Neuronal stem cell (in vitro differentiated cells): ENCODE data around the gene CASP10.

Experiments
- DNase-seq: peaks from one replicate; pipeline ENCODE4 v3.0.0-alpha.2; 2013; ENCODE audit warnings: low spot score
- H2AFZ ChIP-seq: one replicate; pipeline ENCODE4 v1.6.1; 2013; ENCODE audit warnings: mild to moderate bottlenecking, low read length, inconsistent platforms
- H2AK5ac ChIP-seq: 2 replicates; pipeline ENCODE4 v1.6.1; 2013; ENCODE audit warnings: low read depth, mild to moderate bottlenecking, inconsistent platforms, low read length, moderate library complexity, mixed read lengths
- H2BK120ac ChIP-seq: 2 replicates; pipeline ENCODE4 v1.6.1; 2013; ENCODE audit warnings: low read depth, mild to moderate bottlenecking, inconsistent platforms, low read length, moderate library complexity, mixed read lengths
- H2BK12ac ChIP-seq: one replicate; pipeline ENCODE4 v1.6.1; 2013; ENCODE audit warnings: low read length, inconsistent platforms
- H2BK15ac ChIP-seq: 2 replicates; pipeline ENCODE4 v1.6.1; 2013; ENCODE audit warnings: mild to moderate bottlenecking, low read length, inconsistent platforms, mixed read lengths
- H2BK5ac ChIP-seq: one replicate; pipeline ENCODE4 v1.6.1; 2013; ENCODE audit warnings: inconsistent platforms, mild to moderate bottlenecking, low read length, moderate library complexity
- H3K14ac ChIP-seq: one replicate; pipeline ENCODE4 v1.6.1; 2013; ENCODE audit warnings: low read length, inconsistent platforms
- H3K18ac ChIP-seq: 2 replicates; pipeline ENCODE4 v1.6.1; 2013; ENCODE audit warnings: low read length, inconsistent platforms
- H3K23ac ChIP-seq: 2 replicates; pipeline ENCODE4 v1.6.1; 2013; ENCODE audit warnings: low read depth, mild to moderate bottlenecking, mixed read lengths, low read length, inconsistent platforms; ENCODE audit not compliant: poor library complexity
- H3K27ac ChIP-seq: replicated peaks from 3 replicates; pipeline ENCODE4 v1.5.1; 2013; ENCODE audit warnings: low read length, inconsistent platforms
- H3K27me3 ChIP-seq, 3 experiments: 2 replicates each; pipeline ENCODE4 v1.6.1; 2013; ENCODE audit warnings: low read length in 3 of 3, mild to moderate bottlenecking in 2 of 3, inconsistent platforms in 1 of 3, low read depth in 1 of 3, mixed read lengths in 1 of 3, moderate library complexity in 1 of 3; ENCODE audit not compliant: control insufficient read depth in 3 of 3, insufficient read depth in 3 of 3
- H3K36me3 ChIP-seq, 2 donors: replicated peaks in 1 of 2; 2 replicates each; pipeline ENCODE4 v1.6.1; 2013; ENCODE audit warnings: low read length in 2 of 2; ENCODE audit not compliant: control insufficient read depth in 2 of 2, insufficient read depth in 2 of 2
- H3K4ac ChIP-seq: 2 replicates; pipeline ENCODE4 v1.6.1; 2013; ENCODE audit warnings: inconsistent platforms, mild to moderate bottlenecking, low read length, moderate library complexity
- H3K4me1 ChIP-seq, 2 donors: 1 replicate in 1 of 2; 2 replicates in 1 of 2; pipeline ENCODE4 v1.6.1; 2013; ENCODE audit warnings: low read length in 2 of 2, low read depth in 1 of 2; ENCODE audit not compliant: control insufficient read depth in 2 of 2, insufficient read depth in 1 of 2
- H3K4me2 ChIP-seq: one replicate; pipeline ENCODE4 v1.6.1; 2013; ENCODE audit warnings: mild to moderate bottlenecking, low read length, inconsistent platforms; ENCODE audit not compliant: insufficient read depth, poor library complexity, severe bottlenecking
- H3K4me3 ChIP-seq, 2 donors: 2 replicates each; pipeline ENCODE4 v1.5.1; 2013; ENCODE audit warnings: low read length in 2 of 2, mild to moderate bottlenecking in 2 of 2, inconsistent platforms in 1 of 2, moderate library complexity in 1 of 2
- H3K79me1 ChIP-seq: one replicate; pipeline ENCODE4 v1.6.1; 2013; ENCODE audit warnings: low read depth, mild to moderate bottlenecking, inconsistent platforms, low read length, moderate library complexity
- H3K9ac ChIP-seq: one replicate; pipeline ENCODE4 v1.6.1; 2013; ENCODE audit warnings: mild to moderate bottlenecking, low read depth, low read length, inconsistent platforms; ENCODE audit not compliant: poor library complexity
- H3K9me3 ChIP-seq, 2 donors: replicated peaks in 1 of 2; 2 replicates each; pipeline versions ENCODE3 to v1.6.1; 2013; ENCODE audit warnings: low read length in 2 of 2, mild to moderate bottlenecking in 2 of 2, inconsistent platforms in 1 of 2, low read depth in 1 of 2, mixed read lengths in 1 of 2, moderate library complexity in 1 of 2; ENCODE audit not compliant: control insufficient read depth in 2 of 2, insufficient read depth in 1 of 2
- H4K8ac ChIP-seq: one replicate; pipeline ENCODE4 v1.6.1; 2013; ENCODE audit warnings: low read depth, mild to moderate bottlenecking, inconsistent platforms, low read length, moderate library complexity
- H4K91ac ChIP-seq: one replicate; pipeline ENCODE4 v1.6.1; 2013; ENCODE audit warnings: low read length, low read depth, mild to moderate bottlenecking, inconsistent platforms; ENCODE audit not compliant: poor library complexity
- WGBS, 2 donors: extraction: QIAGEN DNeasy Blood & Tissue Kit; methylation state at CpG; one replicate each; pipeline ENCODE4 v1.1.7; 2013; ENCODE audit warnings: missing lambda C conversion rate in 2 of 2, mixed read lengths in 1 of 2; ENCODE audit not compliant: insufficient read length in 2 of 2, insufficient replicate concordance in 1 of 2; ENCODE audit errors: extremely low coverage in 2 of 2; 5-methylcytosine and 5-hydroxymethylcytosine counted together

CASP10 gene

GRCh38 chr2:201139836-201140604 is 42.9 kb upstream of the CASP10 start:
- Histone ChIP-seq H2AK5ac (no peak overlapping the region), H3K9ac (no peak overlapping the region), H3K4me2 (no peak overlapping the region), H2BK5ac (no peak overlapping the region), H3K27ac (no peak overlapping the region), H3K23ac (no peak overlapping the region), H2BK15ac (no peak overlapping the region), H3K79me1 (no peaks in the 10 kb centered on the region), H2BK12ac (no peak overlapping the region), H3K14ac (no peak overlapping the region), H3K4me1 (peaks cover 0 to 2% of the 10 kb centered on the region in 2 donors), H3K36me3 (peaks cover 3 to 8% of the 10 kb centered on the region in 2 donors), H2AFZ (no peak overlapping the region), H4K8ac (no peak overlapping the region), H2BK120ac (no peak overlapping the region), H3K4ac (no peak overlapping the region), H4K91ac (no peak overlapping the region), H3K4me3 (no peak overlapping the region), H3K27me3 (peaks cover 0 to 5% (median 0%) of the 10 kb centered on the region in 3 experiments), H3K9me3 (no peaks in the 10 kb centered on the region), H3K18ac (no peak overlapping the region)
- no CpG with 5 or more reads among the region's 34 CpGs for WGBS, 2 donors
- DNase-seq: no peak

GRCh38 chr2:201144101-201145051 is 38.6 kb upstream of the CASP10 start:
- peaks cover 0 to 5% (median 0%) of the 10 kb centered on the region in 3 experiments for H3K27me3 ChIP-seq
- no peak overlapping the region for H3K4ac ChIP-seq
- H2BK120ac ChIP-seq: no peak overlapping the region
- H3K4me2 ChIP-seq: no peak overlapping the region
- H3K9me3 ChIP-seq: no peaks in the 10 kb centered on the region
- H4K91ac ChIP-seq: no peak overlapping the region
- H3K4me1 ChIP-seq: peaks cover under 1 to 5% of the 10 kb centered on the region in 2 donors
- no peak overlapping the region for H2BK12ac ChIP-seq
- no peak overlapping the region for H3K27ac ChIP-seq
- H3K14ac ChIP-seq: no peak overlapping the region
- H3K36me3 ChIP-seq: no peaks in the 10 kb centered on the region
- H2BK15ac ChIP-seq: no peak overlapping the region
- H3K9ac ChIP-seq: no peak overlapping the region
- H3K4me3 ChIP-seq: no peak overlapping the region
- H2AK5ac ChIP-seq: no peak overlapping the region
- H2AFZ ChIP-seq: no peak overlapping the region
- H2BK5ac ChIP-seq: no peak overlapping the region
- WGBS, 2 donors: no CpG with 5 or more reads among the region's 5 CpGs
- H3K23ac ChIP-seq: no peak overlapping the region
- DNase-seq: no peak
- H3K18ac ChIP-seq: no peak overlapping the region
- H3K79me1 ChIP-seq: no peaks in the 10 kb centered on the region
- no peak overlapping the region for H4K8ac ChIP-seq

- Histone ChIP-seq H3K4me3 (no peak overlapping the region), H3K36me3 (no peaks in the 10 kb centered on the region)
- no CpG with 5 or more reads among the region's 1 CpG for WGBS, 2 donors
Measured at GRCh38 chr2:201148434-201148990, 34.4 kb upstream of the CASP10 start.

More at GRCh38 chr2:201148434-201148990, 34.4 kb upstream of the CASP10 start:
- Histone ChIP-seq H2BK120ac (no peak overlapping the region), H3K27ac (no peak overlapping the region), H3K9me3 (no peaks in the 10 kb centered on the region), H3K14ac (no peak overlapping the region), H4K8ac (no peak overlapping the region), H2AFZ (no peak overlapping the region), H3K4me1 (peaks cover 0 to 10% of the 10 kb centered on the region in 2 donors), H2BK12ac (no peak overlapping the region), H2BK15ac (no peak overlapping the region), H3K18ac (no peak overlapping the region), H4K91ac (no peak overlapping the region), H3K9ac (no peak overlapping the region), H3K27me3 (no peaks in the 10 kb centered on the region), H3K4me2 (no peak overlapping the region), H3K79me1 (no peaks in the 10 kb centered on the region), H3K4ac (no peak overlapping the region), H2BK5ac (no peak overlapping the region), H3K23ac (no peak overlapping the region), H2AK5ac (no peak overlapping the region)
- DNase-seq: no peak
